NK-92 (cell line): ENCODE data around the gene FBN1.

Experiments
- DNase-seq: peaks from one replicate; lab custom pipeline; 2025; ENCODE audit not compliant: unreplicated experiment; lab: John Stamatoyannopoulos, UW

Gene FBN1

DNA sequence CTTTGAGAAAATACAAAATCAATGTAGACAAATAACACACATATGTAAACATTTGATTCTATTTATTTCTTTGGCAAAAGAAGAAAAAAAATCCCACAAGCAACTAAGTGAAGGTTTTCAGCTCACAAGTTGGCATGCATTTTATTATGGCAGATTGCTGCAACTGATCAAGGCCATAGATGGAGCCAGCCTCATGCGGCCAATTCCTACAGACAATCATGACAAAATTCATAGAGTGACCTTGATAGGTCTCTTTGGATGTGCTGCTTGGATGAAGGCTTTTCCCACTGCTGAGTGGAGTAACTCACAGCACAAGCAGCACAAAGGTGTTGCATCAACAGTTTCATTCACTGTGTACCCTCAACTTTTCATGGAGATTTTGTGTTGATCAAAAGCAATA lies 22.1 kb downstream of the FBN1 start:
- DNase-seq: no peak

DNA sequence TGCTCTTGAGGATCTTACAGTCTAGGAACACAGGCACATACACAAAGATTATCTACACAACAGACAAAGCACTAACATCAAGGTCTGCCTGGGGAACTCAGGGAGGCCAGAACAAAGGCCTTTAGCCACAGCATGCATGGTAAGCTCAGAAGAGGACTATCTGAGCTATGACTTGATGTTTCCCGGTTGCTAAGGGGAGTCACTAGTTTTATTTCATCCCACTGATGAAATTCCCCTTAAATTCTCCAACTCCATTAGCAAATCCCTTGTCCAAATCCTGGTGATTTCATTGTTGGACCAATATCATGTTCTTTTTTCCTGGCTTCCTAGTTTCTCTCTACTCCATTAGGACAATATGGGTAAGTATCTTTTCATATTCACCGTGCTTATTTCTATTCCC lies 23.3 kb downstream of the FBN1 start:
- DNase-seq: no peak

DNA sequence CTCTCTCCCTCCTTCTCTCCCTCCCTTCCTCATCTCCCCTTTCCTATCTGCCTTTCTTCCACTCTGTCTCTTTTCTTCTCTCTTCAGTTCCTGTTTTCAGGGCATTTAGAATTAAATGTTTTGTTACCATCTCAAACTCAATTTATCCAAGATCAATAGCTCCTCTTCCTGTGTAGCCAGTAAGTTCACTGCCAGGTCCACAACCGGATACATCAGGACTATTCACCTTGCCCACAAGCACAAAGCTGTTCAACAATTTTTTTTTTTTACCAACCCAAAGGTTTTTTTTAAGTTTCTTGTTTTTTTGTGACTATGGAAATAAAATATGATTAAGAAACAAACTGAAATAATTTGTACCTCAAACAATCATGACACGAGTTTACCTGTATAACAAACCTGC lies 26.1 kb downstream of the FBN1 start:
- DNase-seq: no peak

DNA sequence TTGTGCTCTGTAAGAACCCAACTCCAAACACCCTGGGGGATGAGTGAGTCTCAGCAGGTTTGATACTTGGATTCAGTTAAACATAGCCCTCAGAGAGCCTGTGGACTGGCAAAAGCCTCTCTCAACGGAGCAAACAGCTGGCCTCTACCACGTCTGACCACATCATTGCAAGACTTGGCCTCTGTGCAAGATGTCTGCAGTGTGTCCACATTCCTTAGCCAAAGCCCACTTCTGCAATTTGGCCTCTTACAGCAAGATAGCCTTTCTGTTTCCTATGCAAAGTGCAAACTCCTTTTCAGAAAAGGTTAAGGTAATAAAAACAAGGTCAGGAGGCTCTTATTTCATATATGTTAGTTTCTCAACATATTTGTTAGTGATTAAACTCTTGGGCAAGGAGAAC lies 27.9 kb downstream of the FBN1 start:
- no peak for DNase-seq

DNA sequence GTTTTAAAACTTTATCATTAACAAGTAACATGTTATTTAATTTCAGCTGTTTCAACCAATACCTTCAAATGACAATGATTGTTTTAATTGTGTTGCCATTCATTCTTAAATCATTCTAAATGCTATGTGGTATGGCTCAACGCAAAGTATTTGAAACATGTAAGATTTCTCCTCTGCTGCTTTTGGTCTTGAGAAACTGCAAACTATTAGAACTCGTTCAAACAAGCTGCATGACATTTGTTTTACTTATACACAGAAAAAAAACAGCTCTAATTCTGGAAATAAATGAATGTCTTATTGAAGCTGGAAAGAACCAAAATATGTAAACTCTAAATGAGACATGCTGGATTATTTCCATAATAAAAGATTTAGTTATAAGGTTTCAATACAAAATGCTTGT lies 29.3 kb downstream of the FBN1 start:
- DNase-seq: no peak

DNA sequence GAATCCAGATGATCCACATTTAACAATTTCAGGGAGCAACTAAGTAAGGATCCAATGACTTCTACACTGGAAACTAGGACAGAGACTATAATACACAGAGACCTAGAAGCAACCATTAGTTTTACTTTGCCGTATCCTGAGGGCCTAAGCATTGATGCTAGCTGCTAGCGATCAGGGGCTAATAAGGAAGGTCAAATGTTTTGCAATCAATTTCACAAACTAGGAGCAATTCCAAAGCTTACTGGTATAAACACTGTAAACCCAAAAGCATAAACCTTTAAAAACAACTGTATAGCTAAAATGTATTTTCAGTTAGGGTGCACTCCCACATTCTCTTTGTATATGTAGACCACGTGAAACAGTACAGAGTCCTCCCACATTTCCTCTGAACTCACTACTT lies 31.5 kb downstream of the FBN1 start:
- no peak for DNase-seq

DNA sequence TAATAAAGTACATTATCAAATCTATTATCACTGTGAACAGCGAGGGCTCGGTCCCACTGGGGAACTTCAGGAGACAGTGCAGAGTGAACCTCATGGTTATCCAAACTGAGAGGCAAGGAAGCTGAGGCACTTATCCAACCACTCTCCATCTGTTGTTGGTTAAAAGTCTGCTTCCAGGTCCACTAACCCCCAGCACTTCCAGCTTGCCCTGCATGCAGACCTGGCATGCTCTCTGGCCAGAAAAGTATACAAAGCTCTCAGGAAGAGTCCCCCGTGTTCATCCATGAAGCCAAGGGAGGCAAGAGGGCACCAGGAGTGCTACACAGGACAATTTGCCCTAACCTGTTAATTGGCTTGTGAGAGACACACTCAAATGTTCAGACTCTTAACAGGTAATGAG lies 36.0 kb downstream of the FBN1 start:
- no peak for DNase-seq

DNA sequence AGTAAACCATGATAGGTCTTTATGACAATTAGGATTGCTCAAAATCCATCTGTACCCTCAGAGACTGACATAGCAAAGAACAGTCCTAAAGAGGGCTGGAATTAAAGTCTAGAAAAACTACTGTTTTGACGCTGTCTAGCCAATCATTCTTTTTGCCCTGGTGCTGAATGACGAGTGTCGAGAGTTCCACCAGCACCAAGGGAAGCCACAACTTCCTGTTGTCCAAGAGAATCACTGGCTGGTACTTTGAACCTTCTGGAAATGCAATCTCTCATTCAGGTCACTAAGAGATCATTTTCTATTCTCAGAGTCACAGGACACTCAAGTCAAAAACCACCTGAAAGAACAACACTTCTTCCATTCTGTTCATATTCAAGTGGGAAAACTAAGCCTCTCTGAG lies 37.7 kb downstream of the FBN1 start:
- no peak for DNase-seq

DNA sequence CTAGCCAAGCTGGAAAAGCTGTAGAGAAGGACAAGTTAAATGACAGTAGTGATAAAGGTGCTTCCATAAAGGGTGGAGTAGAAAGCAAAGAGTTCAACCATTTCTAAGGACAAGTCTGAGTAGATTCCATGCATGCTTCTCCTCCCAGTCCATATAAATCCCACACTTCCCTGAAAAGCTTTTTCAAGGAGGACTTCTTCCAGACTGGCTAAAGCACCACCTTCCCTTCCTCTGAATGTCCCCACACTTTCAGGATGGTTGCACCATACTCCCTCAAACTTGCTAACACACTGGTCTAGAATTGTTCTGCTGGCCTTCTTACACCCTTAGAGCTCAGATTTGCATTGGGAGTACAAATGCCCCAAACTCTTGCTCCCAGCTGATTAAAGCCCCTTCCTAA lies 40.9 kb downstream of the FBN1 start:
- DNase-seq: no peak

DNA sequence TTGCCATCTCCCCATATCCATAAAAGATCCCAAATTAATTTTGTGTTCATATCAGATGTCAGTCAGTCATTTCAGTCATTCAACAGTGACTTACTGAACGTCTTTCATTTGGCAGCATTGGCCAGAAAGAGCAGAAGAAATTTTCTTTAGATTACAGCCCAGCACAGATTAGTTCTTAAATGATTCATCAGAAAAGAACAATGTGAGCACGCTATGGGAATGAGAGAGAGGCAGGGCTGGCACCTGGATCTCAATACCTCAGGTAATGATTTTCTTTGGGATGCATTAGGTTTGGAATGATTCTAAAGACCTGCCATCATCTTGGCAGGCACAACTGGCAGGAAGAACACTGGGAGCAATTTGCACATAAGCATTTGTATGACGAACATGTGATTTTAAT lies 41.6 kb downstream of the FBN1 start:
- no peak for DNase-seq

DNA sequence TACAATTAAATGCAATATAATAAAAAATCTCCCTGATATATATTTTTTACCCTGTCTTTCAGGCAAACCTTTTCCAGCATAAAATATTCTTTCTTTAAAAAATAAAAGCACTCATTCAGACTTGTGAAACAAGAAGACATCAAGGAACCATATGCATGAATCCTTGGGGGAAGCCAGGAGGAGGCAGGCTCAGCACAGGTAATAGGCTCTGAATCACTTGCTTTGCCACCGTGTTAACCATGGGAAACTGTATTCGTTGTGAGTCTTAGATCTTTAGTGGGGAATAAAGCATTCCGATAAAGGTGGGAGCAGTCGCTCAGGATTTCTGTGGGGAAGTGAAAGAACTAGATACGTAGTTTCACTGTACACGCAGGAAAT lies 42.4 kb downstream of the FBN1 start:
- DNase-seq: no peak

DNA sequence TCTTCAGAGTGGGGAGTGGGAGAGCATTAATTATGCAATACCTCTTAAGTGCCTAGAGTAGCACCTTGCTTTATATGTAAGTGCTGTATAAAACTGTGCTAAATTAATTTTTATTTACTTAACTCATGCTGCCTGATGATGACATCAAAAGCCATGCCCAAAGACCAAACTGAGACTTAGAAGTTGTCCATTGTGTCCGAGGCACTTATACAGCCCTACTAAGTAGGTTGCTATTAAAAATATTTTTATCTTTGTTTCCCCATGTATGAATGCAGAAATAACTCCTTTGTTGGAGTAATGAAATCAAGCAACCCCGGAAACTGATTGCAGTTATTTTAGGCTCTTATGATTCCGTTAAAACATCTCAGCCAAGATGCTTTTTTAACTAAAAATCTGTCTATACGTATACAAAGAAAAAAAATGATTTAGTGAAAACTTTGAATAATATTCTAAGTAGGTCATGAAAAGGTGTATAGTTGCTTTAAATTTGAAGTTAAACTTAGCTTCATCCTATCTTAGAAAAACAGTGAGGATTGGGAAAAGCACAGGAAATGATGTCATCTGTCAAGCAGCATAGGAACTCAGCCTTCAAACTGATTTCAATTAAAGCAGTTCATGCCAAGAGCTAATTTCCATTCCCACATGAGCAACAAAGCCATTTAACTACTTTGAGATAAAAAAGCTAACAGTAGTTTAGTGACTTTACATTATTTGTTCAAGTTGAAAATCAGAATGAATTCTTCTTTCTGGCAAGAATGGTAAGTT lies 43.0 kb downstream of the FBN1 start:
- no peak for DNase-seq

DNA sequence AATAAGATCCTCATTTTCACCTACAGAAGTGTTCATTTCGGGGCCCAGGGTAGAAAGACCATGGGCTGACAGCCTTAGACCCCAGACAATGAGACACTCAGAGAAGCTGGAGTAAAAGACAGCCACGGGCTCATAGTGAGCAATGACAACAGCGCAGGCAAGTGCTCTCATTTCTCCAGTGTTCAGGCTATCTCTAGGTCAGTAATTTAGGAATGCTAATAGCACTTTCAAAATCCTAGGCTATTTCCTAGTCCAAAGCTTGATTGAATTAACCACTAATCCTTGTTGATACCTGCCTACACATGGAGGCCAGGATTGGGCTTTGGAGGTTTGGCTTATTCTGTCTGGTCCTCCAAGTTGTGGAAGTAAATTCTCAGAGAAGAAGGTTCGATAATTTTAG lies 44.4 kb downstream of the FBN1 start:
- no peak for DNase-seq

DNA sequence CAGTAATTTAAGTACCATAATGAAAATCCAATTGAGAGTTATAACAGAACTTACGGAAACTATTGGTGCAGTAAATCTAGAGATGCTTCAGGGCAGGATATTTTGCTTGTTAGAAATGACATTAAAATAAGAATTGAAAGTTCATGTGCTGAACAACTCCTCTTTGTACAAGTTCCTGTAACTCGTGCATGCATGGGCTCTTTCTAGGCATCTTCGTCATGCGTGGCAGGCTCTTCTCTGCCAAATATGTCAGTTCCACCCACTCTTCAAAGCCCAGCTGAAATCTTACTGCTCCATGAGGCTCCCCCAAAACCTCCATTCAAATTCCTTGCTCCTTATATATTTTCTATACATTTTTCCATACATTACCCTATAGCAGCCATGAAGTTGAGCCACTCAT lies 48.7 kb downstream of the FBN1 start:
- no peak for DNase-seq

DNA sequence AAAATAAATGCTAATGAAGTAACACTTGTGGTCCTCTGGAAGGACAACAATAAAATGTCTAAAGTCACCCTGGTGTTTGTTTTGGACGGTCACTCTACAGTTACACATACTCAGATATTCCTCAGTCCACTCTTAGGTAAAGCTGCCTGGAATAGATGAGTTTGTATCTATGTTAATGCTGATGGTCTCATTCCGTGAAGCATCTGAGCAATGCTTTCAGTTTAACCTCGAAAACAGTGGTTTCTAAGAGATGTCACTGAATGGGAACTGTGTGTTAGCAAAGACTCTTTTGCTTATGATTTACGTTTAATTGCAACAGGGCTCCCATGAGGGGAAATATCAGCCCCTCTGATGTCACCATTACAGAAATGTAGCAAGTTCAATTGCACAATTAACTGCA lies 49.1 kb downstream of the FBN1 start:
- no peak for DNase-seq

DNA sequence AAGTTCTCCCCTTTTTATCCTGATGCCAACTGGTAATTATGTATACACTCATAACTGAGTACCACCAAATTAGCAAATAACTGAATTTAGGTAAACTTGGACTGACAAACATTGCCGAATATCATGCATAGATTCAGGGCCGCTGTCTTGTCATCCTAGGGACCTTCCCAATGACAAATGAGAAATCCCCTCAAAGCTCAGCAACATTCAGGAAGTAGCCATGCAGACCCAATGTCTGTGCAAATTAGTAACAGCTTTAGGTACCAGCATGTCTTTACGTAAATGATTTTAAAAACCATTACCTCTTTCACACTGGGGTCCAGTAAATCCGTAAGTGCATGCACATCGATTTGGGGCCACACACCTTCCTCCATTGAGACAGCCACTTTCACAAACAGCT lies 49.5 kb downstream of the FBN1 start:
- DNase-seq: no peak

DNA sequence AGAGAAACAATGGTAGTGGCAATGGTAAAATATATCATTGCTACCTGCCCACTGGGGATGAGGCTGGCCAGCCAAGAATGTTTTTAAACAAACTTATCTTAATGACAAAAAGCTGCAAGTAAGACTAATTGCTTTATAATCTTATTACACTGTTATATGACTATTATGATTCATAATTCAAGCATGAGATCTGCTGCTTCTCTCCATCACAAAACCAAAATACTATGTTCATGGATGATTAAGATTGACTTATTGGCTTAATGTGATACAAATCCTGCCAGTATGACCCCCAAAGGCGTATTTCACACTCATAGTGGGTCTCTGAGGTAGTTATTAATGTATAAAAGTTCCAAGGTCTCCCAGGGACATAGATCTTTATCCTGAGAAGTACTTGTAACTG lies 52.6 kb downstream of the FBN1 start:
- DNase-seq: no peak

DNA sequence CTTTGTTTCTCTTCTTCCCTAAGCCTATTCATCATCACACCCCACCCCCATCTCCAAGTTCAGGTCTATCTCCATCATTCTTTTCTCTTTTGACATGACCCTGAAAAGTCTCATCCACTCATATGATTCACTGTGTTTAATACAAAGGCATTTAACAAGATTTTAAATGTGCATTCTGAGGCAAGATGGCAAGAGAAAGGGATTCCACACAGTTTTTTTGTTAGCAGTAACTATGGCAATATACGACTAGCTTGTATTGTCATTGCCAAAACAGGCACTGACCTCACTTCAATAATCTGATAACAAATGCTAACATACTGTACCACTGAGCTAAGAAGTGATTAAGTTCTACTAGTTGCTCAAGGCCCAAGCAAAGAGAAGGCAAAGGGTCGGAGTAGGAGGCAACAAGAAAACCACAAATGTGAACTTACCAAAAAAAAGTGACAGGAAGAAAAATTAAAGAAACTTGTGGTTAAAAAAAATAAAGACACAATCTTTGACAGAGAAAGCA lies 53.2 kb downstream of the FBN1 start:
- DNase-seq: no peak

DNA sequence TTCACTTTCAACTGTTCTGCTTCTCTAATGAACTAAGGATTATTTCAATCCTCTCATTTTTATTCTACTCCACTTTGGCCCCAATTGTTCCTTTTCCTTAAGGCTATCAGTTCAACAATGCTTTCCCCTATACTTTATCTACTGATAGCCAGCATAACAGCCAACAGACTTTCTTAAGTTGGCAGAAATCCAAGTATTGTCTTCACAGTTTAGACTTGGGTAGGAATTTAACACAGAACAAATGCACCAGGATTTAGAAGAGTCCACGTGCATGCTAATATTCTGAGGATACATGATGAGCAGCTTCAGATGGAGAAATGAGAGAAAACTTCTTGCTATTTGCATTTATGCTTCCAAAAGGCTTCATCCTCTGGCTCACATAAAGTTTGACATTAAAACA lies 54.8 kb downstream of the FBN1 start:
- no peak for DNase-seq

DNA sequence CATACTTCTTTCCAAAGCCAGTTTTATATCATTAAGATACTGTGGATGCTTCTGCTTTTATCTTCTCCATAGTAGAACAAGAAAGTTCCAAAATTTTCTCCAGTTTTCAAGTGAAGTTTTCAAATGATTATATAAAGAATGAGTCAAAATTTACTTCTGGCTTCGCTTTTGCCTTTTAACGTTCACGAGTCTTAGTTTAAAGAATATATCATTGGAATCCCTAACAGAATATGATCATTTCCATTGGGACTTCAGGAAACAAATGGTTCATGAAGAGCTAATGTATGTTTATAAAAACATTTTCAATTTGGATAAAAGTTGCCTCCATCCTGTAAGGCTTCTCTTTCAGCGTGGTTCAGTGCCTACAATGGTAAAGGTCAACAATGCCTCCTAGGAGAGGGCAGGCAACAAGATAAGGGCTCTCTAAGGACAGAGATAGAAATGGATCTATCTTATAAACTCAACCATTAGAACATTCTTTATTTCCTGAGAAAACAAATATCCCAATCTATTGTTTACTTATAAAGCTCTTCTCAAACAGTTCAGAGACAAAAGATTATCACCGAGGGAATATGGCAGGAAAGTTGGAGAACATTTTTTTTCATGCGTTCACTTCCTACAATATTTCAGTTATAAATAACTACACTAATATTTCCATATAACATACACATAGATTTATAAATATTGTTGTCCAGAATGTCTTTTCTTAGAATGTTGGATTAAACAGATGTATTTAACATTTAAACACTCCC lies 60.5 kb downstream of the FBN1 start:
- DNase-seq: no peak

DNA sequence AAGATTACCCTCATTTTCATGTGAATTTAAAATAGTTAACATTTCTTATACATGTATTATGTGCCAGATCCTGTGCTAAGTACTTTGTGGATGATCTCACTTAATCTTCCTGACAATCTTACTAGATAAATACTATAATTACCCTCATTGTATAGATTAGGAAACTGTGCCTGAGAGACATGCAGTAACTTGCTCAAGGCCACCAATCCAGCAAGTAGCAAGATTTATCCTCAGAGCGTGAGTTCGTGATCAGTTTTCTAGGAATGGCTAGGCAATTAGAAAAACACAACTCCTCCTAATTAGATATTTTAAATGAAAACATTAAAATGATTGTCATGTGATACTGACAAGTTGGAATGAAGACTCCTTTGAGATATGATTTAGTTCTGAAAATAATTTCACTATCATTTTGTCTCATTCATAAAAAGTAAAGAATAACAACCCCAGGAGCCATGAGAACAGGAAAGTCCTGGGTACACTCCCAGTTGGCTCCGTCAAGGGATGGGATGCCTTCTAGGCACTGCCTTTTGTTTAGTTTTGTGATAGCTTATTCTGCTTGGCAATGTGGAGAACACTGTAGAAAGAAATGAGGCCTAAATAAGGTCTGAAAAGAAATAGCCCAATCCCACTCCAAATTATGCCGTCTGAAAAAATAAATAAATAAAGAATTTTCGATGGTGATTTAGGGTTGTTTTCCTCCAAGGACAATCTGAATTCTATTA lies 61.3 kb downstream of the FBN1 start:
- DNase-seq: no peak
